COR-L47 (cell line): ENCODE results near the gene KCNA4.
"Not testable (repeated sequence)": the region's sequence is repeated elsewhere in the genome, so short reads cannot be mapped to it uniquely, and the experiment has no call there.

Experiments
- DNase-seq: peaks from one replicate; lab custom pipeline; 2025; lab: John Stamatoyannopoulos, UW

KCNA4 gene

GRCh38 chr11:30000986-30001750 is 15.7 kb downstream of the KCNA4 start:
- no peak for DNase-seq

- no peak for DNase-seq
Observed at GRCh38 chr11:29996016-29996415, 20.8 kb downstream of the KCNA4 start.

GRCh38 chr11:29989174-29989970 is 27.5 kb downstream of the KCNA4 start:
- no peak for DNase-seq

GRCh38 chr11:29985248-29985647 is 31.6 kb downstream of the KCNA4 start:
- no peak for DNase-seq

GRCh38 chr11:29984544-29984943 is 32.3 kb downstream of the KCNA4 start:
- no peak for DNase-seq

- no peak for DNase-seq
Observed at GRCh38 chr11:29978549-29978948, 38.3 kb downstream of the KCNA4 start.

- not testable (repeated sequence) for DNase-seq
Observed at GRCh38 chr11:29975580-29975979, 41.2 kb downstream of the KCNA4 start.

GRCh38 chr11:29963796-29964195 is 53.0 kb downstream of the KCNA4 start:
- DNase-seq = no peak

GRCh38 chr11:29963036-29963435 is 53.8 kb downstream of the KCNA4 start:
- no peak for DNase-seq

GRCh38 chr11:29962243-29962642 is 54.6 kb downstream of the KCNA4 start:
- no peak for DNase-seq
